ENCODE measurements around the gene ABCG8. TPM values are rescaled to one million over a fixed set of nuclear protein-coding genes. Genes with fewer than 3 reads are reported as not detected.

ABCG8 gene
- total RNA-seq, 1 donor from 2014 or later: not detected

GRCh38 chr2:43845181-43845580 is 6.4 kb downstream of the ABCG8 start:
- TF ChIP-seq CTCF (conservative IDR thresholded peaks at IDR 0.05): no peak
- no peak for DNase-seq (ENCODE audit: low read depth, low spot score)
- no peak overlapping the region for H3K27ac Mint-ChIP-seq (ENCODE audit: unreplicated experiment)
- no peak overlapping the region for H3K4me3 Mint-ChIP-seq
- no peaks in the 10 kb centered on the region for H3K27me3 Mint-ChIP-seq (ENCODE audit: low read depth)
- no peaks in the 10 kb centered on the region for H3K36me3 Mint-ChIP-seq (ENCODE audit: low read depth)
- no peaks in the 10 kb centered on the region for H3K9me3 Mint-ChIP-seq
- H3K4me1 Mint-ChIP-seq: peaks cover 3% of the 10 kb centered on the region

- no peaks in the 10 kb centered on the region for H3K4me1 Mint-ChIP-seq
- no peak overlapping the region for H3K4me3 Mint-ChIP-seq
- TF ChIP-seq CTCF (conservative IDR thresholded peaks at IDR 0.05): no peak
- no peaks in the 10 kb centered on the region for H3K9me3 Mint-ChIP-seq
- no peak overlapping the region for H3K27ac Mint-ChIP-seq (ENCODE audit: unreplicated experiment)
- H3K27me3 Mint-ChIP-seq (ENCODE audit: low read depth): no peaks in the 10 kb centered on the region
- H3K36me3 Mint-ChIP-seq (ENCODE audit: low read depth): no peaks in the 10 kb centered on the region
- DNase-seq (ENCODE audit: low read depth, low spot score): no peak
Measured at GRCh38 chr2:43846140-43846793, 7.5 kb downstream of the ABCG8 start.

- H3K9me3 Mint-ChIP-seq: no peaks in the 10 kb centered on the region
- no peak overlapping the region for H3K4me3 Mint-ChIP-seq
- TF ChIP-seq CTCF (conservative IDR thresholded peaks at IDR 0.05): no peak
- no peaks in the 10 kb centered on the region for H3K27me3 Mint-ChIP-seq (ENCODE audit: low read depth)
- H3K4me1 Mint-ChIP-seq: no peaks in the 10 kb centered on the region
- H3K27ac Mint-ChIP-seq (ENCODE audit: unreplicated experiment): no peak overlapping the region
- no peak for DNase-seq (ENCODE audit: low read depth, low spot score)
- no peaks in the 10 kb centered on the region for H3K36me3 Mint-ChIP-seq (ENCODE audit: low read depth)
Measured at GRCh38 chr2:43848214-43848613, 9.4 kb downstream of the ABCG8 start.

GRCh38 chr2:43851011-43851980 is 12.5 kb downstream of the ABCG8 start:
- no peak for DNase-seq (ENCODE audit: low read depth, low spot score)
- Mint-ChIP-seq H3K4me3 (no peak overlapping the region), H3K36me3 (ENCODE audit: low read depth) (no peaks in the 10 kb centered on the region), H3K27ac (ENCODE audit: unreplicated experiment) (no peak overlapping the region), H3K27me3 (ENCODE audit: low read depth) (peaks cover 13% of the 10 kb centered on the region), H3K9me3 (no peaks in the 10 kb centered on the region), H3K4me1 (no peaks in the 10 kb centered on the region)
- TF ChIP-seq CTCF (conservative IDR thresholded peaks at IDR 0.05): no peak

GRCh38 chr2:43852196-43852730 is 13.5 kb downstream of the ABCG8 start:
- Mint-ChIP-seq H3K36me3 (ENCODE audit: low read depth) (no peaks in the 10 kb centered on the region), H3K4me3 (no peak overlapping the region), H3K27me3 (ENCODE audit: low read depth) (peaks cover 23% of the 10 kb centered on the region)

More at GRCh38 chr2:43852196-43852730, 13.5 kb downstream of the ABCG8 start:
- no peak for DNase-seq (ENCODE audit: low read depth, low spot score)
- TF ChIP-seq CTCF (conservative IDR thresholded peaks at IDR 0.05): no peak
- Mint-ChIP-seq H3K9me3 (no peaks in the 10 kb centered on the region), H3K27ac (ENCODE audit: unreplicated experiment) (no peak overlapping the region), H3K4me1 (no peaks in the 10 kb centered on the region)

All from neural crest cell (in vitro differentiated cells).